Astrocyte of the spinal cord (primary cell): ENCODE results near the gene SLC7A8.
A peak's percentile ranks its signal among the peaks of the same experiment; 100 is the strongest.

ENCODE experiments used
- DNase-seq: peaks from one replicate; pipeline ENCODE4 v3.0.0; 2011; ENCODE audit warnings: low read depth, low spot score
- H3K4me3 ChIP-seq: 2 replicates; pipeline ENCODE4 v1.5.1; 2011; ENCODE audit warnings: low read depth, mild to moderate bottlenecking, low read length, moderate library complexity
- in situ Hi-C: cut with HindIII; loops from 2 replicates; pipeline ENCODE4 v1.10.0; 2017; ENCODE audit warnings: low sequenced_read_pairs
- TF ChIP-seq, protein P1 (sequence below): IDR thresholded peaks from 2 replicates; pipeline ENCODE4 v1.5.1; 2012; ENCODE audit warnings: low read depth, mild to moderate bottlenecking, low read length, inconsistent platforms

The SLC7A8 gene

DNA sequence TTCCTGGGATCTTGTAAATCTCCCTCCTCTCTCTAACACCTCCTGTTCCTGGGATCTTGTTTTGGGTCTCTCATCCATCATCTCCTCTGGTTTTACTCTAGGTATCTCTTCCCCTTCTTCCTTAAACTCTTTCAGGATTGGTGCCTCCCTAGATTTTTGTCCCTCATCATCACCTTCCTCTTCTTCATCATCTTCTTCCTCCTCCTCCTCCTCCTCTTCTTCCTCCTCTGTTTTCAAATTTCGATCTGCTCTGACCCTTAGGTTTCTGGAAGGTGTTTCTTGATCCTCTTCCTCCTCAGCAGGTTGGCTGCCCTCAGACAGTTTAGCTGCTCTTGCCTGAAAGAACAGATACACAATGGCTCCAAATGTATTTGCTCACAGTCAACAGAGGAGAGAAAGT is 103.0 kb downstream of the SLC7A8 start:
- DNase-seq: no peak
- no peak overlapping the region for H3K4me3 ChIP-seq
- in situ Hi-C loops: no loop called here
- TF ChIP-seq, protein P1, sequence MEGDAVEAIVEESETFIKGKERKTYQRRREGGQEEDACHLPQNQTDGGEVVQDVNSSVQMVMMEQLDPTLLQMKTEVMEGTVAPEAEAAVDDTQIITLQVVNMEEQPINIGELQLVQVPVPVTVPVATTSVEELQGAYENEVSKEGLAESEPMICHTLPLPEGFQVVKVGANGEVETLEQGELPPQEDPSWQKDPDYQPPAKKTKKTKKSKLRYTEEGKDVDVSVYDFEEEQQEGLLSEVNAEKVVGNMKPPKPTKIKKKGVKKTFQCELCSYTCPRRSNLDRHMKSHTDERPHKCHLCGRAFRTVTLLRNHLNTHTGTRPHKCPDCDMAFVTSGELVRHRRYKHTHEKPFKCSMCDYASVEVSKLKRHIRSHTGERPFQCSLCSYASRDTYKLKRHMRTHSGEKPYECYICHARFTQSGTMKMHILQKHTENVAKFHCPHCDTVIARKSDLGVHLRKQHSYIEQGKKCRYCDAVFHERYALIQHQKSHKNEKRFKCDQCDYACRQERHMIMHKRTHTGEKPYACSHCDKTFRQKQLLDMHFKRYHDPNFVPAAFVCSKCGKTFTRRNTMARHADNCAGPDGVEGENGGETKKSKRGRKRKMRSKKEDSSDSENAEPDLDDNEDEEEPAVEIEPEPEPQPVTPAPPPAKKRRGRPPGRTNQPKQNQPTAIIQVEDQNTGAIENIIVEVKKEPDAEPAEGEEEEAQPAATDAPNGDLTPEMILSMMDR: no peak

DNA sequence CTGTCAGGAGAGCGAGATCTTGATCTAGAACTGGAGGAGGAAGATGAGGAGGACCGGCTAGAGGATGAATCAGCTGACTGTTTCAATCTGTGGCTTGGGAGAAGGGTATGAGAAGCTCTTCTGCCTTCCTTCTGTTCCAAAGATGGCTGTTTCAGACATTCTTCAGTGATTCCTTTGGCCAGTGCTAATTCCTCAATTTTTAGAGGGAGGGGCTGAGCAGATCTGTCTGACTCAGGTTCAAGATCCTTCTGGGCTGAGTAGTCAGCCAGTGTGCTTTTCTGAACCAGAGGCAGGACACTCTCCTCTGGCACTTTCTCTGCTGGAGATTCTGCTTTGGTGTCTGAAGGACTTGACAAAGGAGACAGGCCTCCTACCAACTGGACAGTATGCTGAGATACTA is 103.7 kb downstream of the SLC7A8 start:
- in situ Hi-C loops: no loop called here
- H3K4me3 ChIP-seq: no peak overlapping the region
- TF ChIP-seq, protein P1: no peak
- no peak for DNase-seq

DNA sequence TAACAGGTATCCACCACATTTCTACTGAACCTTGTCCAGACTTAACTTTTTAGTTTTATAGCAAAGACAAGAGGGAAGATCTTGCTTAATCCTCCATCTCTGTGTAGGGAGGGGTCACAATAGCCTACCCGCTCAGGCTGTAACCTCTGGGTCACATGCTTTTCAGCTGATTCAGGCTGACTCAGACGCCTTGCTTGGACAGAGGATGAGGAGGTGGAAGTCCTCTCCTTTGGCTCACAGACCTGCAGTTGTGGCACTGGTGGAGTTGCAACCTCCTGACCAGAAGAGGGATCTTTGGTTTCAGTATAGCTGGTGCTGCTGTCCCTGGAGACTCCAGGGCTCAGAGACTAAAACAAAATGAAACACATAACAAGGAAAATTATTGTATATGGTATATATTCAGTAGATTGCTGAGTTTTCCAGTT is 104.8 kb downstream of the SLC7A8 start:
- H3K4me3 ChIP-seq: no peak overlapping the region
- in situ Hi-C loops: no loop called here
- peak; percentile 91 for DNase-seq
- TF ChIP-seq, protein P1: no peak

DNA sequence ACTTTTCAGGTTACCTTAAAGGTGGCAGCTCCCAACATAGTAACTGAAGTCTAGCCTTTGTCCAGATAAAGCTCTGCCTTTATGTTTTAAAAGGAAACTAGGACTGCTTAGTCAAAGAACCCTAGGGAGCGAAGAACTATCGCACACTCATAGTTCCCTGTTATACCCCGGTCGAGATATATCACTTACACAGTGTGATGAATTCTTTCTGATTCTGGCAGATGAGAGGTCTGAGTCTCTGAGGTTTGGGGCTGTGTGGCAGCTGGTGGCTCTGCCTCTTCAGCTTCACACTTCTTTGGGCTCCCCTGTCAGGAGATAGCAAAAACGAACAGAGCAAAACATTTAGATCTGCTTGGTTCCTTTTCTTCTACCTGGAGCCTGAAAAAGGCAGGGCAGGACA is 105.5 kb downstream of the SLC7A8 start:
- no peak overlapping the region for H3K4me3 ChIP-seq
- TF ChIP-seq, protein P1: no peak
- in situ Hi-C loops: no loop called here
- no peak for DNase-seq

DNA sequence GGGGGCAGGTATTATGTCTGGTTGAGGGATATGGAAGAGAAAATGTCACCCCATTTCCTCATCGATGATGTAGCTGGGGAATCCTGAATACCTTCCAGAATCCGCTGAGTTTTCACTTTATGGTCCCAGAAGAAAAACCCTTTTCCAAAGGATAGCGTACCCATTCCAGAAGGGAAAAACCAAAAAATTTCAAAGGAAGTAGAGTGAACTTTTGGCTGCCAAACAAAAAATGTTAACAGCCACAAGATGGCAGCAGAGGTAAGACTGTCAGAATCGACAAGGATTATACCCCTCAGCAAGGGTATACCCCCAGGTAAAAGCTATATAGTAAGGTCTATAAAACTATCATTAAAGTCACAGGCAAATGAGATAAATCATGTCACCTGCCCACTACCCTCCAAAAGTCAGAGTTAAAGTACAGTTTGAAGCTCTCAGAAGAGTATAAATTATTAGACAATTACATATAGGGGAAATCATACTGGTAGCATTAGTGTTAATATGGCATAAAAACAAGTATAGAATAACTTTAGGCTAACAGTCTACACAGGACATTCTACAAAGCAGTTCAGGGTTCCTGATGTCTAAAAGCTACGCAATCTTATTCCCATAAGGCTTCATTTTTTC is 106.6 kb downstream of the SLC7A8 start:
- TF ChIP-seq, protein P1: peak; percentile 67
- in situ Hi-C loops: no loop called here
- H3K4me3 ChIP-seq: no peak overlapping the region
- DNase-seq: peak; percentile 41
